HuH-7 (cell line): ENCODE data around the gene MRPL33.
A peak's percentile ranks its signal among the peaks of the same experiment; 100 is the strongest.

Experiments used
- DNase-seq: peaks from one replicate; pipeline ENCODE4 v3.0.0; 2011; ENCODE audit warnings: low spot score

MRPL33 gene

GRCh38 chr2:27771548-27772335 lies at the start of gene MRPL33:
TSS of gene MRPL33 (plus strand) at chr2:27771719. CDS start at chr2:27771778, 59 bp downstream.
- DNase-seq: peak; percentile 92

- no peak for DNase-seq
Observed at GRCh38 chr2:27721884-27722485, 49.5 kb upstream of the MRPL33 start.

- DNase-seq: peak; percentile 82
Observed at GRCh38 chr2:27723372-27724144, 48.0 kb upstream of the MRPL33 start.

- DNase-seq: no peak
Observed at GRCh38 chr2:27724191-27724590, 47.3 kb upstream of the MRPL33 start.

- DNase-seq: no peak
Observed at GRCh38 chr2:27724905-27725701, 46.4 kb upstream of the MRPL33 start.

- no peak for DNase-seq
Observed at GRCh38 chr2:27727257-27727656, 44.3 kb upstream of the MRPL33 start.

- DNase-seq: no peak
Observed at GRCh38 chr2:27728081-27728858, 43.2 kb upstream of the MRPL33 start.

- no peak for DNase-seq
Observed at GRCh38 chr2:27729198-27729597, 42.3 kb upstream of the MRPL33 start.

- DNase-seq: no peak
Observed at GRCh38 chr2:27729614-27730013, 41.9 kb upstream of the MRPL33 start.

GRCh38 chr2:27730261-27730662 lies 41.3 kb upstream of the MRPL33 start:
- no peak for DNase-seq

GRCh38 chr2:27730980-27731691 lies 40.4 kb upstream of the MRPL33 start:
- DNase-seq: no peak

GRCh38 chr2:27734305-27734704 lies 37.2 kb upstream of the MRPL33 start:
- no peak for DNase-seq

- DNase-seq: no peak
Observed at GRCh38 chr2:27735263-27735904, 36.1 kb upstream of the MRPL33 start.

GRCh38 chr2:27736031-27736889 lies 35.3 kb upstream of the MRPL33 start:
- no peak for DNase-seq

GRCh38 chr2:27736890-27737204 lies 34.7 kb upstream of the MRPL33 start:
- DNase-seq: no peak

- peak; percentile 76 for DNase-seq
Observed at GRCh38 chr2:27737676-27738348, 33.7 kb upstream of the MRPL33 start.

- peak; percentile 58 for DNase-seq
Observed at GRCh38 chr2:27738349-27739057, 33.0 kb upstream of the MRPL33 start.

- no peak for DNase-seq
Observed at GRCh38 chr2:27739058-27739373, 32.5 kb upstream of the MRPL33 start.
